HCT116 (cell line): ENCODE results near the gene GTPBP2. TPM values are rescaled to one million over a fixed set of nuclear protein-coding genes. Genes with fewer than 3 reads are reported as not detected.

Experiments used
- ATAC-seq: fragments of 200-7000 bp; cut with Tn5 transposase; 2 replicates; pipeline ENCODE4 v1.9.1; 2020; ENCODE audit warnings: mild to moderate bottlenecking, moderate library complexity
- BruUV-seq: library from RNA; stranded (reverse); fragments of 400-500 nt; replicated peaks from 2 replicates; lab custom pipeline; 2021; lab: Mats Ljungman, UMichigan
- CTCF ChIA-PET: fragments of 300-600 bp; sonication (Branson Sonifier 250); formaldehyde crosslinking; loops from one replicate; lab custom pipeline; 2021; ENCODE audit warnings: antibody characterized with exemption; lab: Charles Lee
- POLR2A ChIA-PET: fragments of 300-600, 350-600 bp; sonication (Branson Sonifier 250); formaldehyde crosslinking; loops from one replicate; lab custom pipeline; 2021; ENCODE audit warnings: antibody characterized with exemption; lab: Charles Lee
- RAD21 ChIA-PET, 2 experiments: fragments of 300-600 bp; sonication (Branson Sonifier 250); formaldehyde crosslinking; loops; one replicate each; lab custom pipeline; 2023; ENCODE audit warnings: low total read pairs in 2 of 2; ENCODE audit not compliant: uncharacterized antibody in 2 of 2, unreplicated experiment in 2 of 2, low non-redundant PET in 1 of 2; lab: Charles Lee
- DNase-seq: peaks from one replicate; pipeline ENCODE4 v3.0.0-alpha.2; 2010; ENCODE audit warnings: low read depth, low spot score
- H2AFZ ChIP-seq: fragments of 200-600 bp; shearing (Covaris generic), sonication (generic); 2 replicates; pipeline ENCODE4 v1.6.1; 2017; ENCODE audit warnings: low read depth, mixed run types, mixed read lengths, antibody characterized with exemption, low read length; ENCODE audit not compliant: poor library complexity, severe bottlenecking
- H3K27ac ChIP-seq: 2 replicates; pipeline ENCODE4 v1.5.1; 2012; ENCODE audit warnings: low read depth, low read length
- H3K27me3 ChIP-seq: fragments of 200-600 bp; sonication (generic); 2 replicates; pipeline ENCODE4 v1.6.1; 2016; ENCODE audit warnings: mixed run types, low read length, mixed read lengths; ENCODE audit not compliant: insufficient read depth
- H3K36me3 ChIP-seq, 2 experiments: fragments of 200-500 bp in 1 of 2; fragments of 200-600 bp in 1 of 2; sonication (Bioruptor generic) in 1 of 2; sonication (generic) in 1 of 2; 2 replicates each; pipeline versions ENCODE4 v1.5.1 to v1.6.1; 2014 to 2016; ENCODE audit warnings: low read length in 2 of 2, inconsistent platforms in 1 of 2, mixed read lengths in 1 of 2, mixed run types in 1 of 2; ENCODE audit not compliant: insufficient read depth in 2 of 2, control insufficient read depth in 1 of 2
- H3K4me1 ChIP-seq, 2 experiments: fragments of 200-600 bp in 1 of 2; sonication (generic) in 1 of 2; 2 replicates each; pipeline versions ENCODE4 v1.5.1 to v1.6.1; 2012 to 2017; ENCODE audit warnings: low read length in 2 of 2, inconsistent platforms in 1 of 2, mild to moderate bottlenecking in 1 of 2, mixed read lengths in 1 of 2, mixed run types in 1 of 2, moderate library complexity in 1 of 2; ENCODE audit not compliant: insufficient read depth in 2 of 2, control insufficient read depth in 1 of 2
- H3K4me2 ChIP-seq: fragments of 200-600 bp; sonication (generic); 2 replicates; pipeline ENCODE4 v1.6.1; 2017; ENCODE audit warnings: mixed run types, low read length, mixed read lengths
- H3K4me3 ChIP-seq, 2 experiments: fragments of 200-600 bp in 1 of 2; sonication (generic) in 1 of 2; replicated peaks in 1 of 2; 2 replicates each; pipeline ENCODE4 v1.5.1; 2011 to 2016; ENCODE audit warnings: low read length in 2 of 2, control low read depth in 1 of 2, low read depth in 1 of 2, mild to moderate bottlenecking in 1 of 2, mixed read lengths in 1 of 2, mixed run types in 1 of 2
- H3K79me2 ChIP-seq: fragments of 200-600 bp; sonication (generic); 2 replicates; pipeline ENCODE4 v1.6.1; 2017; ENCODE audit warnings: mild to moderate bottlenecking, mixed run types, low read length, moderate library complexity, mixed read lengths; ENCODE audit not compliant: insufficient read depth
- H3K9ac ChIP-seq: fragments of 200-600 bp; sonication (generic); 2 replicates; pipeline ENCODE4 v1.6.1; 2016; ENCODE audit warnings: low read length, mixed read lengths
- H3K9me2 ChIP-seq: fragments of 200-600 bp; sonication (generic), shearing (Covaris generic); 2 replicates; pipeline ENCODE4 v1.6.1; 2017; ENCODE audit warnings: mixed run types, mild to moderate bottlenecking, moderate library complexity; ENCODE audit not compliant: insufficient read depth
- H3K9me3 ChIP-seq, 2 experiments: fragments of 200-500 bp in 1 of 2; fragments of 200-600 bp in 1 of 2; sonication (Bioruptor generic) in 1 of 2; sonication (generic) in 1 of 2; 2 replicates each; pipeline ENCODE4 v1.6.1; 2014 to 2017; ENCODE audit warnings: low read length in 2 of 2, mixed read lengths in 2 of 2, inconsistent platforms in 1 of 2, low read depth in 1 of 2, mild to moderate bottlenecking in 1 of 2, mixed run types in 1 of 2, moderate library complexity in 1 of 2; ENCODE audit not compliant: control insufficient read depth in 1 of 2, insufficient read depth in 1 of 2
- H4K20me1 ChIP-seq: fragments of 200-600 bp; sonication (generic), shearing (Covaris generic); 2 replicates; pipeline ENCODE4 v1.6.1; 2017; ENCODE audit warnings: mixed run types, mild to moderate bottlenecking, moderate library complexity; ENCODE audit not compliant: insufficient read depth
- CBX3 ChIP-seq: IDR thresholded peaks from 2 replicates; pipeline ENCODE4 v1.6.1; 2012; ENCODE audit warnings: low read depth
- EGR1 ChIP-seq: IDR thresholded peaks from 2 replicates; pipeline ENCODE4 v1.6.1; 2012; ENCODE audit warnings: low read depth
- EZH2phosphoT487 ChIP-seq: fragments of 200-600 bp; IDR thresholded peaks from 2 replicates; pipeline ENCODE4 v1.6.1; 2018; ENCODE audit warnings: antibody characterized with exemption, borderline replicate concordance
- FOSL1 ChIP-seq: IDR thresholded peaks from 2 replicates; pipeline ENCODE4 v1.6.1; 2012; ENCODE audit warnings: low read depth
- JUND ChIP-seq: IDR thresholded peaks from 2 replicates; pipeline ENCODE4 v1.6.1; 2012
- POLR2A ChIP-seq: IDR thresholded peaks from 2 replicates; pipeline ENCODE4 v1.7.0; 2011; ENCODE audit warnings: borderline replicate concordance; ENCODE audit not compliant: insufficient read depth, insufficient read length; ENCODE audit errors: extremely low read depth
- POLR2AphosphoS5 ChIP-seq: IDR thresholded peaks from 2 replicates; pipeline ENCODE4 v1.6.1; 2011; ENCODE audit warnings: mild to moderate bottlenecking, low read depth, low read length, moderate library complexity
- RAD21 ChIP-seq: IDR thresholded peaks from 2 replicates; pipeline ENCODE4 v1.6.1; 2012; ENCODE audit warnings: low read depth, mild to moderate bottlenecking
- SIN3A ChIP-seq: IDR thresholded peaks from 2 replicates; pipeline ENCODE4 v1.6.1; 2012; ENCODE audit warnings: low read depth
- SP1 ChIP-seq: IDR thresholded peaks from 2 replicates; pipeline ENCODE4 v1.6.1; 2012; ENCODE audit warnings: low read depth
- YY1 ChIP-seq: IDR thresholded peaks from 2 replicates; pipeline ENCODE4 v1.6.1; 2011; ENCODE audit warnings: low read length, low read depth, moderate library complexity, mild to moderate bottlenecking; ENCODE audit not compliant: insufficient replicate concordance; ENCODE audit errors: extremely low read depth
- ZFX ChIP-seq: fragments of 450-650 bp; IDR thresholded peaks from 2 replicates; pipeline ENCODE4 v1.6.1; 2017
- ZNF274 ChIP-seq: fragments of 200-500 bp; sonication (Bioruptor generic); IDR thresholded peaks from 2 replicates; pipeline ENCODE4 v1.6.1; 2014; ENCODE audit warnings: mild to moderate bottlenecking, low read depth, low read length, inconsistent platforms
- intact Hi-C: fragments of 100-400 bp; cut with micrococcal nuclease; formaldehyde crosslinking; loops from 2 replicates; pipeline ENCODE4 v1.10.0; 2022
- total RNA-seq: library from RNA; stranded (reverse); gene quantifications from one replicate; pipeline ENCODE4 v1.2.1, GENCODE V29; 2021; ENCODE audit not compliant: unreplicated experiment
- TF ChIP-seq, protein P1 (sequence below), 3 experiments: fragments of 200-600 bp in 1 of 3; sonication (generic) in 1 of 3; IDR thresholded peaks in 2 of 3; conservative IDR thresholded peaks in 1 of 3; 2 replicates each; pipeline ENCODE4 v1.5.1; 2012 to 2017; ENCODE audit warnings: low read depth in 2 of 3, low read length in 2 of 3, antibody characterized with exemption in 1 of 3, borderline replicate concordance in 1 of 3, control low read depth in 1 of 3, mild to moderate bottlenecking in 1 of 3, mixed read lengths in 1 of 3, mixed run types in 1 of 3, moderate library complexity in 1 of 3; ENCODE audit not compliant: insufficient read depth in 1 of 3
- TF ChIP-seq, protein P2 (sequence below): IDR thresholded peaks from 2 replicates; pipeline ENCODE4 v1.6.1; 2012

Gene GTPBP2
- total RNA-seq, 1 experiment from 2014 or later, result 98.0 TPM

DNA sequence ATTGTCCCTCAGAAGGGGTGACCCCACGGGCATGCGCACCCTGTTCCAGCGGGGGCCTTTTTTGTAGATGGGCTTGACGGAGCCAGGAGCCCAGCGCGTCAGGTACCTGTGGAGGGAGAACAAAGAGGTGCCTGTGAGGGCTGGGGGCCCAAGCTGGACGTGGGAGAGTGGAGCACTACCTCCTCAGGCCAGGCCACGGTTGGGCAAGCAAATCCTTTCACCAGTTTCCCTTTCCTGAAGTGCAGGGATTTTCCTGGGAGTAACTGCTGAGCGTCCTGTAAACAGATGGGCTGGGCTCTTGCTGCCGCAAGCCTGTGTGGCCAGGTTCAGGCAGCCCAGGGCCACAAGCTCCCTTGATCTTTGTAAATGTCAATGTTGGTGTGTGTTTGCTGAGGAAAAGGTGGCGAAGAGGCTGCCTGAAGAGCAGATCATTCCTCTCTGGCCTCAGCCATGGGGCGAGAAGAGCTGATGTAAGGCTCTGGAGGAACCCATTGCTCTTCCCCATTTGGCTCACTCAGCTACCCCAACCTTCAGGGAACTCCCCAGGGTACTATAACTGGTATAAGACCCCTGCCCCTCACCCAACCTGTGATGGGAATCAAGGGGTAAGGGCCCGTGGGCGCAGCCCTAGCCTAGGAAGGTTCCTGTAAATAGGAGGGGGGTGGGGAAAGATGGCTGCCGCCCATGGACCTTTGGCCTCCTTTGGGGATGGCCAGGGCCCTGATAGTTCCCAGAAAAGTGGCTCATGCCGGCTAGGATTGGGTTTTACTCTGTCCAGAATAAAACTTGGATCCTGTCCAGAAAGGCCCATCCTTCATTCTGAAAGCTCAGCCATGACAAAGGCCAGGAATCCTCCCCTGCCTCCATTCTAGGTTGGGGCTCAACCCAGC lies 43.0 kb upstream of the GTPBP2 start:
- Histone ChIP-seq H3K4me3 (no peak overlapping the region), H2AFZ (no peak overlapping the region), H3K9ac (no peak overlapping the region), H3K9me3 (no peaks in the 10 kb centered on the region), H3K79me2 (no peaks in the 10 kb centered on the region), H3K27ac (no peak overlapping the region), H3K36me3 (peaks cover 28 to 34% of the 10 kb centered on the region in 2 experiments), H3K9me2 (no peaks in the 10 kb centered on the region), H3K4me2 (no peak overlapping the region), H4K20me1 (no peaks in the 10 kb centered on the region), H3K4me1 (peaks cover 10 to 32% of the 10 kb centered on the region in 2 experiments), H3K27me3 (no peaks in the 10 kb centered on the region)
- ChIA-PET RAD21 (no interaction called here), POLR2A (interaction anchor here (1.0 kb wide), 1 partner anchor 43 kb away, joined by 3 read pairs; the partner anchor contains the start of gene GTPBP2), CTCF (interaction anchor here (1.4 kb wide), 1 partner anchor 407 kb away, joined by 3 read pairs; no protein-coding TSS in a partner anchor)
- intact Hi-C loops, result no loop called here
- DNase-seq (no peak), ATAC-seq (no peak)
- TF ChIP-seq ZNF274, result no peak
- no peak for TF ChIP-seq YY1
- no peak for TF ChIP-seq SIN3A
- TF ChIP-seq FOSL1, result no peak
- TF ChIP-seq CBX3, result no peak
- TF ChIP-seq RAD21, result no peak
- no peak for TF ChIP-seq EGR1
- no peak for TF ChIP-seq ZFX
- TF ChIP-seq POLR2A, result no peak
- TF ChIP-seq JUND, result no peak
- TF ChIP-seq, protein P1, sequence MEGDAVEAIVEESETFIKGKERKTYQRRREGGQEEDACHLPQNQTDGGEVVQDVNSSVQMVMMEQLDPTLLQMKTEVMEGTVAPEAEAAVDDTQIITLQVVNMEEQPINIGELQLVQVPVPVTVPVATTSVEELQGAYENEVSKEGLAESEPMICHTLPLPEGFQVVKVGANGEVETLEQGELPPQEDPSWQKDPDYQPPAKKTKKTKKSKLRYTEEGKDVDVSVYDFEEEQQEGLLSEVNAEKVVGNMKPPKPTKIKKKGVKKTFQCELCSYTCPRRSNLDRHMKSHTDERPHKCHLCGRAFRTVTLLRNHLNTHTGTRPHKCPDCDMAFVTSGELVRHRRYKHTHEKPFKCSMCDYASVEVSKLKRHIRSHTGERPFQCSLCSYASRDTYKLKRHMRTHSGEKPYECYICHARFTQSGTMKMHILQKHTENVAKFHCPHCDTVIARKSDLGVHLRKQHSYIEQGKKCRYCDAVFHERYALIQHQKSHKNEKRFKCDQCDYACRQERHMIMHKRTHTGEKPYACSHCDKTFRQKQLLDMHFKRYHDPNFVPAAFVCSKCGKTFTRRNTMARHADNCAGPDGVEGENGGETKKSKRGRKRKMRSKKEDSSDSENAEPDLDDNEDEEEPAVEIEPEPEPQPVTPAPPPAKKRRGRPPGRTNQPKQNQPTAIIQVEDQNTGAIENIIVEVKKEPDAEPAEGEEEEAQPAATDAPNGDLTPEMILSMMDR (IDR thresholded peaks at IDR 0.05 in 2 of 3, conservative IDR thresholded peaks at IDR 0.05 in 1 of 3; ENCODE audit: borderline replicate concordance in 1 of 3, insufficient read depth in 1 of 3, low read depth in 2 of 3, low read length in 2 of 3), result no peak
- TF ChIP-seq, protein P2, sequence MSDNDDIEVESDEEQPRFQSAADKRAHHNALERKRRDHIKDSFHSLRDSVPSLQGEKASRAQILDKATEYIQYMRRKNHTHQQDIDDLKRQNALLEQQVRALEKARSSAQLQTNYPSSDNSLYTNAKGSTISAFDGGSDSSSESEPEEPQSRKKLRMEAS, result no peak
- TF ChIP-seq SP1, result no peak
- no peak for TF ChIP-seq EZH2phosphoT487
- no peak for TF ChIP-seq POLR2AphosphoS5
- BruUV-seq, result no TSS peak
